ENCODE measurements around the gene FAR2. TPM values are rescaled to one million over a fixed set of nuclear protein-coding genes. Genes with fewer than 3 reads are reported as not detected.
"Not testable (repeated sequence)": the region's sequence is repeated elsewhere in the genome, so short reads cannot be mapped to it uniquely, and the experiment has no call there.

The FAR2 gene
- total and polyA plus RNA-seq, 5 experiments from 2014 or later = 0.26 to 0.93 (median 0.60) TPM; not detected in 1

DNA sequence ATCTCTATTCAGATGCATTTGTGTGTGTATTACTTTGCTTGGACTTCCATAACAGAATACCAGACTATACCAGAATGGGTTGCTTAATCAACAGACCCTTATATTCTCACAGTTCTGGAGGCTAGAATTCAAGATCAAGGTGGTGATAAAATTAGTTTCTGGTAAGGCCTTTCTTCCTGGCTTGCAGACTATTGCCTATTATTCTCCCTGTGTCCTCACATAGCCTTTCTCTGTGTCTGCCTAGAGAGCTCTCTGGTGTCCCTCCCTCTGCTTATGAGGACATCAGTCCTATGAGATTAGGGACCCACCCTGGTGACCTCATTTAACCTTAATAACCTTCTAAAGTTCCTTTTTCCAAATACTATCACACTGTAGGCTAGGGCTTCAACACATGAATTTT is 106.0 kb downstream of the FAR2 start:
- Mint-ChIP-seq H3K27me3 (peaks cover 0 to 4% (median 0%) of the 10 kb centered on the region in 5 donors), H3K4me3 (no peak overlapping the region), H3K27ac (no peak overlapping the region), H3K9me3 (peaks cover 0 to 1% (median 0%) of the 10 kb centered on the region in 9 donors), H3K36me3 (peaks cover 0 to under 1% (median 0%) of the 10 kb centered on the region in 3 donors), H3K4me1 (peaks cover 0 to 1% (median 0%) of the 10 kb centered on the region in 4 donors)
- POLR2A ChIA-PET = no interaction called here
- DNase-seq (no peak), ATAC-seq (no peak)

DNA sequence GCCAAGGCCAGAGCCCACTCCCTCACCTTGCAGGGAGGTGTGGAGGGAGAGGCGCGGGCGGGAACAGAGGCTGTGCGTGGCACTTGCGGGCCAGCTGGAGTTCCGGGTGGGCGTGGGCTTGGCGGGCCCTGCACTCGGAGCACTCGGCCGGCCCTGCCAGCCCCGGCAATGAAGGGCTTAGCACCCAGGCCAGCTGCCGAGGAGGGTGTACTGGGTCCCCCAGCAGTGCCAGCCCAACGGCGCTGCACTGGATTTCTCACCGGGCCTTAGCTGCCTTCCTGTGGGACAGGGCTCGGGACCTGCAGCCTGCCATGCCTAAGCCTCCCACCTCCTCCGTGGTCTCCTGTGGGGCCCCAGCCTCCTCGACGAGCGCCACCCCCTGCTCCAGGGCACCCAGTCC is 107.5 kb downstream of the FAR2 start:
- Mint-ChIP-seq H3K27ac (no peak overlapping the region), H3K27me3 (peaks cover 0 to 7% (median 4%) of the 10 kb centered on the region in 5 donors), H3K4me3 (no peak overlapping the region), H3K4me1 (peaks cover 0 to 1% (median 0%) of the 10 kb centered on the region in 4 donors), H3K9me3 (peaks cover 6 to 15% (median 13%) of the 10 kb centered on the region in 9 donors), H3K36me3 (peaks cover 0 to 11% (median 10%) of the 10 kb centered on the region in 3 donors)
- POLR2A ChIA-PET = interaction anchor here (0.6 kb wide), 1 partner anchor 97 kb away, joined by 3 read pairs; no protein-coding TSS in a partner anchor
- no peak for ATAC-seq
- no peak for DNase-seq

DNA sequence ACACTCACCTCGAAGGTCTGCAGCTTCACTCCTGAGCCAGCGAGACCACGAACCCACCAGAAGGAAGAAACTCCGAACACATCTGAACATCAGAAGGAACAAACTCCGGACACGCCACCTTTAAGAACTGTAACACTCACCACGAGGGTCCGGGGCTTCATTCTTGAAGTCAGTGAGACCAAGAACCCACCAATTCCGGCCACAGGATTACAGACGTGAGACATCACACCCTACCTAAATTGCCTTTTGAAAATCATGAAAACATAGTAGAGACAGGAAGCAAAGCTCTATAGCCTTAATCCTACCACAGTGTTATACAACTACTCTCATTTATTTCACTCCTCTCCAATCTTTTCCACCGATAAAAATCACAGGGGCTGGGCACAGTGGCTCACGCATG is 108.6 kb downstream of the FAR2 start:
- H3K27me3 Mint-ChIP-seq, H3K4me1 Mint-ChIP-seq, POLR2A ChIA-PET, DNase-seq, ATAC-seq: not testable (repeated sequence)
- H3K36me3 Mint-ChIP-seq = peaks cover 0 to 19% (median 10%) of the 10 kb centered on the region in 3 donors
- H3K4me3 Mint-ChIP-seq = peak overlapping the region in 6 of 10 donors; percentile 38 to 68 (median 60)
- H3K9me3 Mint-ChIP-seq = peaks cover 6 to 26% (median 18%) of the 10 kb centered on the region in 9 donors
- H3K27ac Mint-ChIP-seq = peak overlapping the region in 3 of 10 donors; percentile 16 to 80 (median 65)

DNA sequence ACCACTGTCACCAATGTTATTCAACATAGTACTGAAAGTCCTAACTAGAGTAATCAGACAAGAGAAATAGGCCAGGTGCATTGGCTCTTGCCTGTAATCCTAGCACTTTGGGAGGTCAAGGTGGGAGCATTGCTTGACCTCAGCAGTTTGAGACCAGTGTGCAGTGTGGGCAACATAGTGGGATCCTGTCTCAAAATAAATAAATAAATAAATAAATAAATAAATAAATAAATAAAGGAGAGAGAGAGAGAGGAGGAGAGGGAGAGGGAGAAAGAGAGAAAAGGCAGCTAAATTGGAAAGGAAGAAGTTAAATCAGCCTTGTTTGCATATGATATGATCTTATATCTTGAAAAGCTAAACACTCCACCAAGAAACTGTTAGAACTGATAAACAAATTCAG is 115.3 kb downstream of the FAR2 start:
- no peak overlapping the region for H3K27ac Mint-ChIP-seq

DNA sequence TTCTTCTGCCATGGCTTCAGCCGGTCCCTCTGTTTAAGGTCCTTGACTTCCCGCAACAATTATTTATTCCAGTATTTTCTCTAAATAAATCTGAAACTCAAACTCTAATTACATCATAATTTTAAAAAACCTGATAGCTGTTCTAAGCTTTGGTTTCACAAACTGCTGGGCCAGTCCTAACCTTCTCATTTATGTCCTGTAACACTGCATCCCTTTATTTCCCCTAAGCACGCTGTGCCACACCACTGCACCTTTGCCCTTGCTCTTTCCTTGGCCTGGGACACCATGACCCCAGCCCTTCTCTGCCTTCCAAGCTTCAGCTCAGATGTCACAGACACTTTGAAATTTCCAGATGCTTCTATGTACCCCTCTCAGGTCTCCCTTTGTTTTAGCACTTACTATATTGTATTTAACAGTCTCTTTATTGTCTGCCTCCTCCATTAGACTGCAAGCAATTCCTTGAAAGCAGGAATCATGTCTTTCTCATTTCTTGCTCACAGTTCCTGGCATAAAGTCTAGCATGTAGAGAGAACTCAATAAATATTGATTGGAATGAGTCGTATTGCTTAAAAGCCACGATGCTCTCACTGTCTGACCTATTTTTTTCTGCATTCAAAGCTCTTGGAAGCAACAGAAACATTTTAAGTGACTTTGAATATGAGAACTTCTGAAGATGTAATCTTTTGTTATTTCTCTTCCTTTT is 120.8 kb downstream of the FAR2 start:
- ATAC-seq (no peak), DNase-seq (no peak)
- Mint-ChIP-seq H3K27ac (peak overlapping the region in 1 of 10 donors; percentile 34), H3K27me3 (no peaks in the 10 kb centered on the region), H3K36me3 (peaks cover 0 to 7% (median 0%) of the 10 kb centered on the region in 3 donors), H3K4me3 (no peak overlapping the region), H3K4me1 (no peaks in the 10 kb centered on the region), H3K9me3 (peaks cover 0 to 10% (median 2%) of the 10 kb centered on the region in 9 donors)
- POLR2A ChIA-PET = no interaction called here

More for the DNA sequence above, 115.3 kb downstream of the FAR2 start:
- Mint-ChIP-seq H3K27me3 (peaks cover 0 to 7% (median 1%) of the 10 kb centered on the region in 5 donors), H3K4me1 (no peaks in the 10 kb centered on the region), H3K36me3 (peaks cover 0 to 42% (median 14%) of the 10 kb centered on the region in 3 donors), H3K9me3 (peaks cover 14 to 56% (median 33%) of the 10 kb centered on the region in 9 donors), H3K4me3 (no peak overlapping the region)
- POLR2A ChIA-PET = no interaction called here
- ATAC-seq = no peak
- DNase-seq = no peak

DNA sequence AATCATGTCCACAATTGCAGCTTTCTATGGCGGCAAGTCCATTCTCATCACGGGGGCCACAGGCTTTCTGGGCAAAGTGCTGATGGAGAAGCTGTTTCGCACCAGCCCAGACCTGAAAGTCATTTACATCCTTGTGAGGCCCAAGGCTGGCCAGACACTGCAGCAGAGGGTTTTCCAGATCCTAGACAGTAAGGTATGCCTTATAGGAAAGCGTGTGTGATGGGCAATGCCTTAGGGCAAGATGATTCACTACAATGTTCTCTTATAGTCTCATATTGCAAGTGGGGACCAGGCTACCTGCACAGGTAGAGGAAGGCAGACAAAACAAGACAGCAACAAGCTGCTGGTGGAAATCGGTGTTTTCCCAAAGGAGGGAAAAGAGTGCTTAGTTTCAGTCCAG is 121.4 kb downstream of the FAR2 start:
- DNase-seq (no peak), ATAC-seq (no peak)

DNA sequence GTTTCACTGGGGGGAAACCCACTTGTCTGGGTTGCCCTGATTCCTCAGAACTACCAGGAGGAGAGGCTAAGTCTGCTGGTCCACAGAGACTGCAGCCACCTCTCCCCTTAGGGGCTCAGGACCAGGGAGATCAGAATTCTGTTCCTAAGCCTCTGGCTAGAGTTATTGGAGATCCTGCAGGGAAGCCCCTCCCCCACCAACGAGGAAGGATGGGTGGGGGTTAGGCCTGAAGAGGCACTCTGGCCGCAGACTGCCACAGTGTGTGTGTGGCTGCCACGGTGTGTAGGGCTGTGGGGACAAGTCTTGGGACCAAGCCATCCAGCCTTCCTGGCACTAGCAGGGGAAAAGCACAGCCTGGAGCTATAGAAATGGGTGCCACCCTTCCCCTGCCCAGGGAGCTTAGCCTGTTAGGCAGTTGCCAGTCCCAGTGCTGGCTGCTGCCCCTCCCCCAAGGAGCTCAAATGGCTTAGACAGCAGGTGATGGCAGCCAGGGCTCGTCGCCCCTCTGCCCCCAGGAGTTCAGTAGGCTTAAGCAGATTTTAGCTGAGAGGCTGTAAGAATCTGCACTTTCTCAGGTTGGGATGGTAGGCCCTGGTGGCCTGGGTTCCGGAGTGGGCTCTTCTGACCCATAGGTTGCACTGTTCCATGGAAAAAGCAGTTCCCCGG is 124.2 kb downstream of the FAR2 start:
- H3K27ac Mint-ChIP-seq = no peak overlapping the region
- no peak overlapping the region for H3K4me3 Mint-ChIP-seq
- H3K36me3 Mint-ChIP-seq = no peaks in the 10 kb centered on the region
- ATAC-seq (no peak), DNase-seq (no peak)
- POLR2A ChIA-PET = no interaction called here
- H3K27me3 Mint-ChIP-seq = no peaks in the 10 kb centered on the region
- peaks cover 0 to 1% (median 0%) of the 10 kb centered on the region in 4 donors for H3K4me1 Mint-ChIP-seq
- H3K9me3 Mint-ChIP-seq = peaks cover 0 to 2% (median 0%) of the 10 kb centered on the region in 9 donors

More for the DNA sequence above, 121.4 kb downstream of the FAR2 start:
- POLR2A ChIA-PET = no interaction called here
- Mint-ChIP-seq H3K4me3 (no peak overlapping the region), H3K9me3 (peaks cover 0 to 4% (median 0%) of the 10 kb centered on the region in 9 donors), H3K27me3 (no peaks in the 10 kb centered on the region), H3K27ac (no peak overlapping the region), H3K36me3 (peaks cover 0 to 1% (median 0%) of the 10 kb centered on the region in 3 donors), H3K4me1 (peaks cover 0 to 1% (median 0%) of the 10 kb centered on the region in 4 donors)

DNA sequence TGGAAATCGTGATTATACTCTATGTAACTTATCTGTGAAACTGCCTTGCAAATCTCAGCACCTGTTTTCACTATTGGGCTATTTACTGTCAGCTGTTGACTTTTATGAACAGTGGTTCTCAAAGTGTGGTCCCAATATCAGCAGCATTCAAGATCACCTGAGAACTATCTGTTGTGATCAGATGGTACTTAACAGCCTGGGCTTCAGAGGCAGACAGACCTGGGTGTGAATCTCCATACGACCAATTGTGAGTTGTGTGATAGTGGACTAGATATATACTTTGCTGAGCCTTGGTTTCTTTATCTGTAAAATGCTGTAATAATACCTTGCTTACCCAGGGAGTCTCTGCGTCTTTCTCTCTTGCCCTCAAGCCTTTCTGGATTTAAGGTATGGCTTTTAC is 126.8 kb downstream of the FAR2 start:
- POLR2A ChIA-PET = no interaction called here
- H3K27ac Mint-ChIP-seq = no peak overlapping the region
- H3K9me3 Mint-ChIP-seq = peaks cover 0 to 2% (median 0%) of the 10 kb centered on the region in 9 donors
- no peak for DNase-seq
- H3K4me3 Mint-ChIP-seq = no peak overlapping the region
- H3K27me3 Mint-ChIP-seq = no peaks in the 10 kb centered on the region
- peaks cover 0 to under 1% (median under 1%) of the 10 kb centered on the region in 3 donors for H3K36me3 Mint-ChIP-seq
- H3K4me1 Mint-ChIP-seq = peaks cover 0 to 1% (median 0%) of the 10 kb centered on the region in 4 donors
- no peak for ATAC-seq

DNA sequence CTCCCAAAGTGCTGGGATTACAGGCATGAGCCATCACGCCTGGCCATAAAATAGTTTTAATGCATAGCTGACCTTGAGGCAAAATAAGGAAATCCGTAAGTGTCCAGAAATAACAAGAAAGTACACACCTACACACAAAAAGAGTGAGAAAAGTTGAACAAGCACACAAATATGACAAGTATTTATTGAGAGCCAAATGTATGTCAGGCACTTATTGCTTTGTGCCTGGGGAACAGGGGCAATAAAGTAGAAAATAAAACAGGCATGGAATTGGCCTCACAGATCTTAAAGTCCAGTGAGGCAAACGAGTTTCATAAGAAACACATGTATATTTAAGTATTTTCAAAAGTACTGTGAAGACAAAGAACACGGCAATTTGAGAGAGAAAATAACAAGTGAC is 128.2 kb downstream of the FAR2 start:
- Mint-ChIP-seq H3K27me3 (no peaks in the 10 kb centered on the region), H3K27ac (no peak overlapping the region), H3K9me3 (peaks cover 0 to 2% (median 0%) of the 10 kb centered on the region in 9 donors), H3K36me3 (peaks cover 0 to 8% (median 6%) of the 10 kb centered on the region in 3 donors), H3K4me1 (peaks cover 0 to 3% (median 1%) of the 10 kb centered on the region in 4 donors), H3K4me3 (no peak overlapping the region)
- ATAC-seq (no peak), DNase-seq (no peak)
- POLR2A ChIA-PET = no interaction called here

DNA sequence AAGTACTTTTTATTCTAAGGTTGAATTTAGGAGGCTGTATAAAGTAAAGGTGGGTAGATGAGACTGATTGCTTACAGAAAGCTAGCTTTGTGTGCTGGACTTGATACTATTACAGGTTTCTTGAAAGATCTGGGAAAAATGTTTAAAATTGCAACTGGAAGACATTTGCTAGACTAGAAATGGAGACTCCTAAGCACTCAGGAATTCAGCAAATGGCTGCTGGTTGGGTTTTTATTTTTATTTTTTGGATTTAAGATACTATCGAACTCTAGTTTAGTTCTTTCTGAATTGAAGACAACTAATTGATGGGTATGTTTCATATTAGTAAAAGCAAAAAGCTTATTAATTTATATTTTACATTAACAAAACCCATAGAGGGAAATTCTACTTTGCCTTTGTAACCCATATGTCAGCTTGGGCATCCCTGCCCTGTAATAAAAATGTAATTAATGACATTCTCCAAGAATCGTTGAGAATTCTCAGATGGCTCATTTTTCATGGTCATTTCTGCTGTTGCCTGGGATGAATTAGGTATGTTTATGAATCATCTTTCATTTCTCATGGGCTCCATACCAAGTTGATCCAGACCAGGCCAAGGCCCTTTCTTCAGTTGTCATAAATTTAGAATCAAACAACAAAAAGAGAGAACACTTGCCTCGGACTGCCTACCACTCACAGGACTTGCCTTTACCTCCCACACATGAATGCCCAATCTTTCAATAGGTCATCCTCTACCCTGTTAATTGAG is 129.8 kb downstream of the FAR2 start:
- DNase-seq (no peak), ATAC-seq (no peak)
- Mint-ChIP-seq H3K36me3 (peaks cover 0 to 8% (median 6%) of the 10 kb centered on the region in 3 donors), H3K27ac (peak overlapping the region in 1 of 10 donors; percentile 53), H3K9me3 (peaks cover 0 to 2% (median 0%) of the 10 kb centered on the region in 9 donors), H3K27me3 (no peaks in the 10 kb centered on the region), H3K4me1 (peaks cover 0 to 7% (median 3%) of the 10 kb centered on the region in 4 donors), H3K4me3 (no peak overlapping the region)
- POLR2A ChIA-PET = interaction anchor here (0.6 kb wide), 1 partner anchor 23 kb away, joined by 7 read pairs; no protein-coding TSS in a partner anchor

DNA sequence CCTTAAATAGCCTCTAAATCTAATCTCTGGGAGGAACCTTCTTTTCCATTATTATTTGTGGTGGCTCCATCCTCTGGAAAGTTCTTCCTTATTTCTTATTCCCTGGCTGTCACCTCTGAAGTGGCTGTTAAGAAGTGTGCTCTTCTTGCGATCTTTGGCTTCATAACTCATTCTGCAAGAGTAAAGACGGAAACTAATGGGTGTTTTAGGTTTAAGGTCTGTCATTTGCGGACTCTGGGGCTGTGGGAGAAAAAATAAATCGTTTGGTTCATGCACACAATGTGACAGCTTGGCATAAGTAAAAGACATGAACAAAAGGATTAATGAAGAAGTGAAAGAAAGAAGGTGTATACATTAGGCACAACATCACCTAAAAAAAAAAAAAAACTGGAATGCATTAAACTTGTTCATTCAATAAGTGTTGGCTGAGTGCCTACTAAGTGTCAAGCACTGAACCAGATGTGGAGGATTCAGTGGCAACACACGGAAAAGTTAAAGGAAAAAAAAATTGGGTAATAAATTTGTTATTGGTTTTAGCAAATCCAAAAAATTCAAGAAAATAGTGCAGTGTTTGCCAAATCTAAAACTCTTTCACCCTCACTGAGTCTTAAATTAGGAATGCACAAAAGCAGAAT is 132.4 kb downstream of the FAR2 start:
- POLR2A ChIA-PET = no interaction called here
- DNase-seq (no peak), ATAC-seq (no peak)
- peaks cover 0 to 7% (median 3%) of the 10 kb centered on the region in 4 donors for H3K4me1 Mint-ChIP-seq
- H3K36me3 Mint-ChIP-seq = peaks cover 0 to 13% (median 11%) of the 10 kb centered on the region in 3 donors
- no peaks in the 10 kb centered on the region for H3K9me3 Mint-ChIP-seq
- H3K4me3 Mint-ChIP-seq = no peak overlapping the region
- no peak overlapping the region for H3K27ac Mint-ChIP-seq
- no peaks in the 10 kb centered on the region for H3K27me3 Mint-ChIP-seq
